ENCODE data around the gene TSHZ2. TPM values are rescaled to one million over a fixed set of nuclear protein-coding genes. Genes with fewer than 3 reads are reported as not detected.

Gene TSHZ2
- total RNA-seq, 2 experiments from 2014 or later, result 34.1 to 37.8 TPM

DNA sequence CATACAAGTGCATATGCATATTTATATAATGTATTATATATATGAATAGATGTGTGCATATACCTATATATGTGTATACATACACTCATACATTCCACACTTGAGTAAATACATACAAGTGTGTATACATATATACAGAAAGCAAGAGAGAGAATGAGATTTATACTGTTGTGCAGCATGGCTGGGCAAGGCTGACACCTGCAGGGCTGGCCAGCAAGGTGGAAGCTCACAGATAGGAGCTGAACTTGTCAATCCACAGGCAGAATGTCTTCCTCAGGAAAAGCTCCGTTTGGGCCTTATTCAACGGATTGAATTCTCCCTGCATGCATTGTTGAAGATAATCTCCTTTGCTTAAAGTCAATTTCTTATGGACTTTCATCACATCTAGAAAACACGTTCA is 364.7 kb downstream of the TSHZ2 start:
- CTCF ChIA-PET, result interaction anchor here (0.9 kb wide), 1 partner anchor 14 kb away, joined by 3 read pairs; no protein-coding TSS in a partner anchor
- Mint-ChIP-seq H3K27me3 (ENCODE audit: low read depth) (no peaks in the 10 kb centered on the region), H3K9me3 (no peaks in the 10 kb centered on the region), H3K4me3 (no peak overlapping the region), H3K27ac (no peak overlapping the region), H3K36me3 (ENCODE audit: low read depth) (peaks cover 3% of the 10 kb centered on the region), H3K4me1 (ENCODE audit: low read depth) (peaks cover 3% of the 10 kb centered on the region)
- intact Hi-C loops (cut with micrococcal nuclease), result no loop called here
- no peak for DNase-seq

DNA sequence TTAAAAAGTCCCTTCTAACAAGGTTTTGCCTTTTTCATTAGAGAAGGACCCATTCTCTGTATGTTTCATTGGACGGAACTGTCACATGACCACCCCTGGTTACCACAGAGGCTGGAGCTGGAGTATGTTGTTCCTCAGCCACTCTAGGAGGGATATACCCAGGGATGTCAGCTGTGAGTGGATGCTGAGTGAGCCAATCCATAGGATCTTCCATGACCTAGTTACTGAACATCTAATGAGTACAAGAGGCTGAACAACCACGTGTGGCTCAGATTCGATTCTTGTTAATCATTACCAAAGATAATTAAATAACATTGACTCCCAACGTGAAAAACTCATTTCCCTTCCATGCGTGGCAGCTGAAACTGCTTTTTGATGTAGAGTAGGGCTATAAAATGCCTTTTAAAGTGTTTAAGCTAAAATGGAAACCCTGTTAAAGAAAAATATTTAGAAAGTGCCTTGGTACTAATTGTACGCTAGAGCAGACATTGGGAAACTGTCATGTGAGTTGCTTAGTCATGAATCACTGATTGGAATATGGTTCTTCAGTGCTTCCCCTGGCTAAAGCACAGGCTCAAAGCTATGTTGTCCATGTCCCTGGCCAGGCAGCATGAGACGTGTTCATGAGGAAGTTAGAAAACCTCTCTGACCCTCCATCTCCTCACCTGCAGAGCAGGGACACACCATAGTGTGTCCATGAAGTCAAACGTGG is 365.4 kb downstream of the TSHZ2 start:
- DNase-seq, result no peak
- H3K9me3 Mint-ChIP-seq, result no peaks in the 10 kb centered on the region
- no peaks in the 10 kb centered on the region for H3K27me3 Mint-ChIP-seq (ENCODE audit: low read depth)
- intact Hi-C loops (cut with micrococcal nuclease), result no loop called here
- H3K27ac Mint-ChIP-seq, result no peak overlapping the region
- CTCF ChIA-PET, result no interaction called here
- H3K4me1 Mint-ChIP-seq (ENCODE audit: low read depth), result peaks cover 3% of the 10 kb centered on the region
- no peak overlapping the region for H3K4me3 Mint-ChIP-seq
- H3K36me3 Mint-ChIP-seq (ENCODE audit: low read depth), result peaks cover 3% of the 10 kb centered on the region

DNA sequence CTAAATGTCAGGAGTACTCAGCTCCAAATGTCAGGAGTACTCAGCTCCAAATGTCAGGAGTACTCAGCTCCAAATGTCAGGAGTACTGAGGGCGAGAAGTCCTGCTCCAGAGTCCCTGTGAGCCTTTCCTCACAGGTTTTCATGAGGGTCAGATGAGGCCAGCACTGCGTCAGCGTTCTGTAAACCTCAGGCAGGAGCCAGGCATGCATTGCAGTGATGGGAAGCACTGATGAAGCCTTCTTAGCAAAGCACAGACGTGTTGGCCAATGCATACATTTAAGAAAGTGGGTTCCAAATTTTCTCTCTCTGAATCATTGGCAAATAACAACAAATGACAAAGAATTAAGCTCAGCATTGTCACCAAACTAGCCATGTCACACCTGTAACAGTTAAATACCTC is 366.6 kb downstream of the TSHZ2 start:
- peaks cover 3% of the 10 kb centered on the region for H3K36me3 Mint-ChIP-seq (ENCODE audit: low read depth)
- no peak overlapping the region for H3K27ac Mint-ChIP-seq
- peaks cover 4% of the 10 kb centered on the region for H3K4me1 Mint-ChIP-seq (ENCODE audit: low read depth)
- intact Hi-C loops (cut with micrococcal nuclease), result no loop called here
- H3K4me3 Mint-ChIP-seq, result no peak overlapping the region
- H3K27me3 Mint-ChIP-seq (ENCODE audit: low read depth), result no peaks in the 10 kb centered on the region
- H3K9me3 Mint-ChIP-seq, result no peaks in the 10 kb centered on the region
- DNase-seq, result no peak
- CTCF ChIA-PET, result no interaction called here

DNA sequence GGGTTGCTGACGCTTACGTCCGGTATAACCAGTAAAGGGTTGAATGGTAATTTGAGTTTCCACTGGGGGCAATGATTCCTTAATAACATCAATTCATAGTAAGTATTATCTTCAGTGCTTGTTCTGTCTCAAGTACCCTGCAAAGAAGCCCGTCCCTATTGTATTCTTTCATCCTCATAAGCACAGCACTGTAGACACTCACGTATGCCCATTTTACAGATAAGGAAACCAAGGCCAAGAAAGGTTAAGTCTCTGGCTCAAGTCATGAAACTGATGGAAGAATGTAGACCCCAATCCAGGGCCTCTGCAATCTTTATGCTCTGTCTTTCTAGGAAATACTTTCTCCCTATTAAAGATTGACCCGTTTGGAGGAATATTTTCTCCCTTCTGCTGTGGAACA is 370.3 kb downstream of the TSHZ2 start:
- H3K4me3 Mint-ChIP-seq, result no peak overlapping the region
- no peak overlapping the region for H3K27ac Mint-ChIP-seq
- CTCF ChIA-PET, result no interaction called here
- no peak for DNase-seq
- H3K36me3 Mint-ChIP-seq (ENCODE audit: low read depth), result peaks cover 5% of the 10 kb centered on the region
- intact Hi-C loops (cut with micrococcal nuclease), result no loop called here
- H3K9me3 Mint-ChIP-seq, result no peaks in the 10 kb centered on the region
- no peaks in the 10 kb centered on the region for H3K27me3 Mint-ChIP-seq (ENCODE audit: low read depth)
- peaks cover 2% of the 10 kb centered on the region for H3K4me1 Mint-ChIP-seq (ENCODE audit: low read depth)

DNA sequence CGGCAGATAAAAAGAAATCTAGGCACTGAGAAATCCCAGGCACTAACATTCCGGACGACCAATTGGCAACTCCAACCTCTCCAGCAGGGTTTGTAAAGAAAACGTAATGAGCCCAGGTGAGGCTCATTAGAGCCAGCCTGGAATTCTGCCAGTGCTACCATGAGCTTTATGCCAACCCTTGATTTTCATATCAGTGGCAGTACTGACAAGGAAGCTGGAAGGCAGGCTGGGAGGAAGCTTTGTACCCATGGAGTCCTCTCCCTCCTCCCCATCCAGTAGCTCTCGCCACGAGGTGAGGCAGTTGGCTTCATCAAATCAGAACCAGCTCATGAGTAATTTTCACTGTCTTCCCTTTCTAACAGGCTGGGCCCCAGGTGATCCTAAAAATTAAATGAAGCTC is 371.3 kb downstream of the TSHZ2 start:
- H3K9me3 Mint-ChIP-seq, result no peaks in the 10 kb centered on the region
- no peak for DNase-seq
- no peak overlapping the region for H3K4me3 Mint-ChIP-seq
- H3K4me1 Mint-ChIP-seq (ENCODE audit: low read depth), result peaks cover 2% of the 10 kb centered on the region
- H3K27me3 Mint-ChIP-seq (ENCODE audit: low read depth), result no peaks in the 10 kb centered on the region
- intact Hi-C loops (cut with micrococcal nuclease), result no loop called here
- no peak overlapping the region for H3K27ac Mint-ChIP-seq
- CTCF ChIA-PET, result no interaction called here
- H3K36me3 Mint-ChIP-seq (ENCODE audit: low read depth), result peaks cover 6% of the 10 kb centered on the region

DNA sequence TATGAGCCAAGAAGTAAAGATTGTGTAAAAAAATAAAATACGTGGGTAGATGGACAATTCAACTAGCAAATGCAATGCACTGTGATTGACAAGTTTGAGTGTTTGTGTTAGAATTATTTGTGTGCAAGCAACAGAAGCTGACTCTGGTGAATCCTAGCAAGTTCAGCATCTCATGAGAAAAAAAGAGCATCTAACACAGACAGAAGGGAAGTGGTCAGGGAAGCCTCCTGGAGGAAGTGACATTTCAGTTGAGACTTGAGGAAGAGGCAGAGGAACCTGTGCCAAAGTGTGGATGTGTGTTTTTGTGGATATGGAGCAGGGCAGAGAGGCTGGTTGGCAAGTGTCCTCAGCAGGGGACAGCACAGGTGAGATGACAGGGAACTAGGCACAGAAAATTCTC is 372.7 kb downstream of the TSHZ2 start:
- intact Hi-C loops (cut with micrococcal nuclease), result no loop called here
- peaks cover 9% of the 10 kb centered on the region for H3K36me3 Mint-ChIP-seq (ENCODE audit: low read depth)
- DNase-seq, result no peak
- peaks cover 2% of the 10 kb centered on the region for H3K4me1 Mint-ChIP-seq (ENCODE audit: low read depth)
- CTCF ChIA-PET, result no interaction called here
- peaks cover under 1% of the 10 kb centered on the region for H3K9me3 Mint-ChIP-seq
- no peak overlapping the region for H3K4me3 Mint-ChIP-seq
- H3K27ac Mint-ChIP-seq, result no peak overlapping the region
- no peaks in the 10 kb centered on the region for H3K27me3 Mint-ChIP-seq (ENCODE audit: low read depth)

DNA sequence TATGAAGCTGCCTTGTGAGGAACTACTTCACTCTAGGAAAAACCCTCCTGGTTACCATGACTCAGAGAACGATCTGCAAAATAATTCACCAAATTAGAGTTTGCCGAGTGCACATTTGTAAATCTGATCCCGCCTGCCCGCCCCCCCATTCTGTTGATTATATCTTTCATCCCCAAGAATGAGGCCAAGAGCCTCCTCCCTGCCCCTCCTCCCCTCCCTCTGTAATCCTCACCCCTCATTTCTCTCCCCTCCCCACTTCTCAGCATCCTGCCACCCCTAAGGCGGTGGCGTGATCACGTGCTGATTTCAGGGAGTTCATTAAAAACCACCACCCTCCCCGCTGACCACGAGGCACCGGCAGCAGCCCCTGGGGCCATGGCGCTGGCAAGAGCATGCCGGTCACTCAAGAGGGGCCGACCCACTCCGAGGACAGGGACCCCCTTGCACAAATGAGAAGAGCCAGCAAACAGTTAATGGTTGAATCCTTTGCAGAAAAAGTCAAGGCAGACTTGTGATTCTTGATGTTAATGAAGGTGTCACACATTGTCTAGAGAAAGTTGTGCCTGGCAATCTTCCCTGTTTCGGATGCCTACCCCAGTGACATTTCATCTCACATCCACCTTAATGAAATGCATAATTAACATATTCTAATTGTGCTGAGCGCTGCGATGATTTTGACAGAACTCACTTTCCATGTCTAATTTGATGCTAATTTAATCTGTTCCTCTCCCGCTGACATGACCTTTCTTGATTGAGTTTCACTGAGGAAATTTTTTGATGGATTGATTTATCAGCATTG is 373.6 kb downstream of the TSHZ2 start:
- Mint-ChIP-seq H3K4me1 (ENCODE audit: low read depth) (peaks cover 2% of the 10 kb centered on the region), H3K27ac (no peak overlapping the region), H3K27me3 (ENCODE audit: low read depth) (no peaks in the 10 kb centered on the region), H3K9me3 (peaks cover 3% of the 10 kb centered on the region), H3K4me3 (no peak overlapping the region), H3K36me3 (ENCODE audit: low read depth) (peaks cover 14% of the 10 kb centered on the region)
- intact Hi-C loops (cut with micrococcal nuclease), result no loop called here
- CTCF ChIA-PET, result no interaction called here
- DNase-seq, result no peak

DNA sequence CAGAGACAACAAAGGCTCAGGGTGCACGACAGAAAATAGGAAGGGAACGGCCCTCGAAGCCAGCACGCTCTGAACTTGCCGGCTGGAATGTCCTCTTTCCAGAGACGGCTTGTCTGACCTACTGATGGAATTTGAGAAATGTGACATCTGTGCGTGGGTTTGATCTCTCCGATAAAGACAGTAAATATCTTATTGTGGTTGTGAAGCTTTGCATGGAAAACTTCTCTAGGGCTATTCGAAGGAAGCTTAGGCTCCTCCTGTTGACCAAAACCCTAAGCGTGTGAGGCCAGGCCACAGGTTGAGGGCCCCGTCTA is 374.1 kb downstream of the TSHZ2 start:
- peaks cover 16% of the 10 kb centered on the region for H3K36me3 Mint-ChIP-seq (ENCODE audit: low read depth)
- DNase-seq, result no peak
- peaks cover 2% of the 10 kb centered on the region for H3K4me1 Mint-ChIP-seq (ENCODE audit: low read depth)
- no peak overlapping the region for H3K27ac Mint-ChIP-seq
- H3K4me3 Mint-ChIP-seq, result no peak overlapping the region
- peaks cover 3% of the 10 kb centered on the region for H3K9me3 Mint-ChIP-seq
- CTCF ChIA-PET, result no interaction called here
- H3K27me3 Mint-ChIP-seq (ENCODE audit: low read depth), result no peaks in the 10 kb centered on the region
- intact Hi-C loops (cut with micrococcal nuclease), result no loop called here

DNA sequence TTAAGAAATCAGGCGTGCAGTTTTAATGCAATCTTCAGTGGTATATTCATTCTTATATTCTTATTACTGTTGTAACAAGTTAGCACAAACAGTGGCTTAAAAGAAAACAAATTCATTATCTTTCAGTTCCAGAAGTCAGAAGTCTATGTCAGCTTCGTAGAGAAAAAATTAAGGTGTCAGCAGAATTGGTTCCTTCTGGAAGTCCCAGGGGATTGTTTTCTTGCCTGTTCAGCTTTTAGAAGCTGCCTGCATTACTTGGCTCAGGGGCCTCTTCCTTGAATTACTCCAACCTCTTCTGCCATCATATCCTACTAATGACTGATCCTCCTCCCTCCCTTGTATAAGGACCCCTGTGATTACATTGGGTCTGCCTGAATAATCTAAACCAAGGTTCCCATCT is 377.6 kb downstream of the TSHZ2 start:
- H3K4me1 Mint-ChIP-seq (ENCODE audit: low read depth), result peaks cover 5% of the 10 kb centered on the region
- CTCF ChIA-PET, result no interaction called here
- H3K27me3 Mint-ChIP-seq (ENCODE audit: low read depth), result no peaks in the 10 kb centered on the region
- H3K27ac Mint-ChIP-seq, result no peak overlapping the region
- no peak overlapping the region for H3K4me3 Mint-ChIP-seq
- H3K36me3 Mint-ChIP-seq (ENCODE audit: low read depth), result peaks cover 30% of the 10 kb centered on the region
- intact Hi-C loops (cut with micrococcal nuclease), result no loop called here
- DNase-seq, result no peak
- H3K9me3 Mint-ChIP-seq, result peaks cover 15% of the 10 kb centered on the region

DNA sequence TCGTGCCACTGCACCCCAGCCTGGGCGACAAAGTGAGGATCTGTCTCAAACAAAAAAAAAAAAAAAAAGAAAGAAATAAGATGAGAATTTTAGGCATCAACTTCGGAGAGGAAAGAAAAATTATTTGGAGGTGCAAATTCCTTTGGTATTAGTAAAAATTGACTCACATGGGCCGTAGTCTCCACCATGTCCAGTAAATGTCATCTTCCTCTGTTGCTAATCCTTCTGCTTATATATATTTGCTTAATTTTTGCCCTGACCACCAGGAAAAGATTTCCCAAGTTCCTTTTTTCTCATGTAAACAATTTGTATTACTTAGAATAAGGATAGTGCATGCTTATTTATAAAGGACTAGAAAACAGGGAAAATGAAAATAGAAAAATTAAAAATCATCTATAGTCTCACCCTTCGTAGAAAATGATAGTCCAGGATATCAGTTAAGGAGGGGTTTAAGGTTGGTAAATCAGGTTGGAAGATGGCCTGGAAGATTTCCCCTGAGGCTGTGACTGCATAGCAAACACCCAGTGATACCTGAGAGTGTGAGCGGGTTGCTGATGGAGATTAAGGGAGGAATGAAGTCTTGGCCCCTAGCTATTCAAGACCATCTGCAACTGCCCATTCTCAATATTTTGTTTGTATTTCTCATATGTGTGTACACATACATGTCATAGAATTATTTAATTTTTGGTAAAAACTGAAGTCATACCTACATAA is 380.7 kb downstream of the TSHZ2 start:
- H3K4me3 Mint-ChIP-seq, result no peak overlapping the region
- no peak overlapping the region for H3K27ac Mint-ChIP-seq
- H3K27me3 Mint-ChIP-seq (ENCODE audit: low read depth), result no peaks in the 10 kb centered on the region
- intact Hi-C loops (cut with micrococcal nuclease), result no loop called here
- H3K36me3 Mint-ChIP-seq (ENCODE audit: low read depth), result peaks cover 31% of the 10 kb centered on the region
- H3K9me3 Mint-ChIP-seq, result peaks cover 22% of the 10 kb centered on the region
- H3K4me1 Mint-ChIP-seq (ENCODE audit: low read depth), result peaks cover 5% of the 10 kb centered on the region
- CTCF ChIA-PET, result interaction anchor here (0.6 kb wide), 1 partner anchor 293 kb away, joined by 3 read pairs; no protein-coding TSS in a partner anchor
- no peak for DNase-seq

DNA sequence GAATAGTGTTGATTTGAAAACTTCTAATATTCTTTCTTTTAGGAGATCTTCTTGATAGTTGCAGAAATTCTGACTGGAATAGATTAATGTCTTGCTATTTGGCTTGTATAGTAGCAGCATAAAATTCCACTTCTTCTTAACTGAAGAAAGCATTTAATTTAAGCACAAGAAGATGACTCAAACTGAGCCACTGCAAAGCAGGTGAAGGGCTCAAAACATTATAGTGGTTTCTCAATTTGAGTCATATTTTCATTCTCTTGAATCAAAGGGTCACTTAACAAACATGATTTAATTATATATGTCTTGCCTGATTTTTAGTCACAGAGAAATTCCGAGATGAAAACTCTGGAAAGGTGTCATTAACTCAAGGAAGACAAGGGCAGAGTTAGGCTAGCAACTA is 382.2 kb downstream of the TSHZ2 start:
- Mint-ChIP-seq H3K27me3 (ENCODE audit: low read depth) (no peaks in the 10 kb centered on the region), H3K9me3 (peaks cover 22% of the 10 kb centered on the region), H3K4me1 (ENCODE audit: low read depth) (peaks cover 5% of the 10 kb centered on the region), H3K36me3 (ENCODE audit: low read depth) (peaks cover 28% of the 10 kb centered on the region), H3K27ac (no peak overlapping the region), H3K4me3 (no peak overlapping the region)
- CTCF ChIA-PET, result no interaction called here
- DNase-seq, result no peak
- intact Hi-C loops (cut with micrococcal nuclease), result no loop called here

DNA sequence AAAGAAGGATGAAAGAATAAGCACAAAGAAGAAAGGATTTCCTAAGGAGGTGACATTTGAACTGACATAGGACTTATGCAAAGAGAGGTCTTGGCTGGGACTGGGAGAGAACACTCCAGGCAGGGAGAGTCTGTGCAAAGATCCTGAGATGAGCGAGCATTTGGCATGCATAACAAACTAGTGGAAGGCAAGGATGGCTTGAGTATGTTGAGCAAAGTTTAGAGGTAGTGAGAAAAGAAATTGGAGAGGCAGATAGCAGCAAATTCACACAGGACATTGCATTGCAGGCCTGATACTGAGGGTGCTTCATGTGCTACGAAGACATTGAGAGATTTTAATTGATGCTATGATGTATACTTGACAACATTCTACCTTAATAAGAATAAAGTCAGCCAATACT is 383.6 kb downstream of the TSHZ2 start:
- Mint-ChIP-seq H3K4me3 (no peak overlapping the region), H3K9me3 (peaks cover 19% of the 10 kb centered on the region), H3K4me1 (ENCODE audit: low read depth) (peaks cover 5% of the 10 kb centered on the region), H3K27me3 (ENCODE audit: low read depth) (no peaks in the 10 kb centered on the region), H3K36me3 (ENCODE audit: low read depth) (peaks cover 23% of the 10 kb centered on the region), H3K27ac (no peak overlapping the region)
- intact Hi-C loops (cut with micrococcal nuclease), result no loop called here
- CTCF ChIA-PET, result interaction anchor here (0.6 kb wide), 1 partner anchor 91 kb away, joined by 3 read pairs; no protein-coding TSS in a partner anchor
- DNase-seq, result no peak

Measured in activated naive CD4-positive, alpha-beta T cell treated with anti-CD3 and anti-CD28 coated beads for 36 hours (primary cell).